NCI-H2227 (cell line): ENCODE data around the gene FRMPD1.

Source experiments
- DNase-seq: peaks from one replicate; lab custom pipeline; 2025; ENCODE audit not compliant: unreplicated experiment; lab: John Stamatoyannopoulos, UW

FRMPD1 gene

DNA sequence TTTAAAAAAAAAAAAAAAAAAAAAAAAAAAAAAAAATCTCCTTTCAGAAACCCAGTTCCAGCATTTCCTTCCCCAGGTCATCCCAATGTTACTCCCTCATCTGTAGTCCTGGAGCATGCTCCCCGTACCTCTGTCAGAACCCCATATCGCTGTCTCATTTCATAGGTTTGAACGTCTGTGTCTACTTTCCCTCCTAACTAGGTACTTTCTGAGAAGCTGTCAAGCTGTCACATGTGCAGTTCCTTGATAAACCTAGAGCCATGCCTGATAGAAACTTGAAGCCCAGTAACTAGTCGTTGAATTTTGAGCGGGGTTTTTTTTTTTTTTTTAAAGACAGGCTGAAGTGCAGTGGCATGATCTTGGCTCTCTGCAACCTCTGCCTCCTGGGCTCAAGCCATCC is 118.6 kb downstream of the FRMPD1 start:
- no peak for DNase-seq

DNA sequence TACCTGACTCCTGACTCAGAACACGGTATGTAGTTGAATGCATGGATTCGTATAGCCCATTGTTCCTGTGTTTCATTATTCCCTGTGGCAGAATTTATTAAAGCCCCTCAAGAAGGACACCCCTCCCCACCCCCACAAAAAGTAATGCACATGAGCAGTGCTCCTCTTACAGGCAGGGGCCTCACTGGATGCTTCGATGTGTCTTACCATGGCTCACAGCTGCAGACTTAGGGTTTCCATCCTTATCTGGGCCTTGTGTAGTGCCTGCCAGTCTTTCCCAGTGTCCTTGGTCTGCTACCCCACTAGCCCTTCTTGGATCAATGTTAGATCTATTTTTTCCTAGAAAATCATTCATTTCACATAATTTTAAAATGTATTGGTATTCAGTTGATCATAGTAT is 119.2 kb downstream of the FRMPD1 start:
- DNase-seq = no peak

- DNase-seq = no peak
These were observed 124.6 kb downstream of the FRMPD1 start for GRCh38 chr9:37775216-37775919.

GRCh38 chr9:37776328-37776727 is 125.6 kb downstream of the FRMPD1 start:
- no peak for DNase-seq

DNA sequence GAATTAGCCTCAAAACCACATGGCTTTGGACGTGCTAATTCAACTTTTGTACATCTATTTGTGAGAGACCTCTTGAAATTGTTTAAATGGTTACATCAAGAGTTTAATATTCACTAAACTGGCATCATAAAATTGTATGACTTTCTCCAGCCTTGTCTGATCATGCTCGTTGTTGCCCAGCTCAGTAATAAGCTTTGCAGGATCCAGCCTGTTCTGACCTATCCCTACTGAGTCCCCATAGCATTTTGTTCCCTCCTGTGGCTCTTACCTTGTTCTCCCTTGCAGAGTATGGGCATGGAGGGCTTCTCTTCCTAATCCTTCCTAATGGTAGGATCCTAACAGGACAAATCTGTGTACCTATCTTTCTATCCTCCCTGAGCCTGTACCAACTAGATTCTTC is 127.8 kb downstream of the FRMPD1 start:
- DNase-seq = no peak

DNA sequence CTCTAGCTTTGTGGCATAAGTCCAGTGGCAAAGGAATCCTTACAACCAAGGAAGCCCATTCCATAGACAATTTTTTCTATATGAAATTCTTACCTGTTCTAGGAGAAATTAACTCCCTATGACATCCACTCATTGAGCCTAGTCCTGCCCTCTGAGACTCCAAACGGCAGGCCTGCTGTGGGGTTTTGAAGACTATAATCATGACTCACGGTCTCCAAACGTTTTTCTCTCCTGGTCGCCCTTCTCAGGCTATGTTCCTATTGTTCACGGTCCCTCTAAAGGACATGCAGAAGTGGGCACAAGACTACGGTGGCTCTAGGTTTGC is 133.5 kb downstream of the FRMPD1 start:
- no peak for DNase-seq

GRCh38 chr9:37784616-37785483 is 134.1 kb downstream of the FRMPD1 start, which contains the start of gene EXOSC3:
TSS of gene EXOSC3 (minus strand) at chr9:37785064. CDS start at chr9:37785044, 20 bp downstream.
- DNase-seq = peak; percentile 90

- no peak for DNase-seq
These were observed 136.3 kb downstream of the FRMPD1 start for GRCh38 chr9:37787059-37787458.

DNA sequence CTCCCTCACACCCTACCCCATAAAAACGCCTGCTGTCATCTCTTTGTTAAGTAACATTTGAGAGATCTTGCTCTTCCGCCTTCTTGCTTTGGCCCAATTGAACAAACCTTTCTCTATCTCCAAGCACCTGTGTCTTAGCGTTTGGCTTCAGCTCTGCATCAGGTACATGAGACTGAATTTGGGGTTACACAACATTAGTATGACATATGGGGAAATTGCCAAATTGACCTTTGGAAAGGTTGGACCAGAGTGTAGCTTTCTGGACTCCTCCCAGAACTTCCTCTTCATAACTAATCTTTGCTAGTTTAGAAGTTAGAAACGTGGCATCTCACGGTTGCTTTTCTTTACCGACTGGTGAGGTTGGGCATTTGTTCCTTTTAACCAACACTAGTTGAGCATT is 137.6 kb downstream of the FRMPD1 start:
- no peak for DNase-seq

DNA sequence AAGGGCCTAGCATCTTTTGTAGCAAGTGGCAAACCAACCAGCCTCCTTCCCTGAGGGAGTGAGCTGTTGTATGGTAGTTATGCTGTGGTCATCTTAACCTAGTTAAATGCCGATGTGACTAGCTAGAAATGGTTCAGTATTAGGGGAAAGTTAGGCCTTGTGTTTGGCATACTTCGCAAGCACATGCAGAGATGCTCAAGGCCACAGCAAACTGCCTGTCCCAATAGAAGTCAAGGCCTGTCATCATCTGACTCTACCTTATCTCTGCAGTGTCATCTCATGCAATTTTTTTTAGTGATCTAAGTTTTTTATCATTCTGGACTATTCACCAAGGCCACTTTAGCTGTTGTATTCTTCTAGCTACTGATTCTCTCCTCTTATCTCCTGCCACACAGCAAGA is 139.3 kb downstream of the FRMPD1 start:
- DNase-seq = no peak

GRCh38 chr9:37792122-37792521 is 141.4 kb downstream of the FRMPD1 start:
- DNase-seq = no peak

DNA sequence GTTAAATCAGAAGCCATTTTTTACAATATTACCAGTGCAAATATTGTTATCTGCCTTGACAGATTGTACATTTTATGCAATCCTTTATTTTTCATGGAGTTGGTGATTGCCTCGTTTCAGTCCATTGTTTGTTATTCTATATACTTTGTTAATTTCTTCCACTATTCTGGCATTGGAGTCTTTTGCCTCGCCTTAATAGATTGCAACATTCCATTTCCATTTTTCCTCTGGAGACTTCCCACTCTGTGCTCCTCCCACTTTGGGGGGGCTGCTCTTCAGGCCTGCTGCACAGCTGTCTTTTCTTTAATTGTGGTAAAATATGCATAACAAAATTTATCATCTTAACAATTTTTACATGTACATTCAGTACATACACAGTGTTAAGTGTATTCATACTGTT is 145.5 kb downstream of the FRMPD1 start:
- DNase-seq = no peak
